HEK293 (cell line): ENCODE data around the gene DAAM2.

Experiments used
- BCL11A ChIP-seq: fragments of 450-650 bp; formaldehyde crosslinking; IDR thresholded peaks from 2 replicates; pipeline ENCODE4 v1.5.1; 2016; ENCODE audit warnings: low read depth, missing biosample characterization, missing genetic modification characterization
- GLIS2 ChIP-seq: fragments of 450-650 bp; formaldehyde crosslinking; IDR thresholded peaks from 2 replicates; pipeline ENCODE4 v1.5.1; 2016; ENCODE audit warnings: missing biosample characterization, missing genetic modification characterization
- TCF7L2 ChIP-seq: IDR thresholded peaks from 2 replicates; pipeline ENCODE4 v1.6.1; 2011; ENCODE audit warnings: low read depth, mild to moderate bottlenecking, inconsistent platforms, low read length, moderate library complexity, borderline replicate concordance
- ZBTB8A ChIP-seq: fragments of 450-650 bp; formaldehyde crosslinking; IDR thresholded peaks from 2 replicates; pipeline ENCODE4 v1.5.1; 2016; ENCODE audit warnings: missing biosample characterization, missing genetic modification characterization
- ZNF302 ChIP-seq: fragments of 450-650 bp; formaldehyde crosslinking; IDR thresholded peaks from 2 replicates; pipeline ENCODE4 v1.5.1; 2016; ENCODE audit warnings: missing biosample characterization, missing genetic modification characterization, low read depth
- ZNF624 ChIP-seq: fragments of 450-650 bp; formaldehyde crosslinking; IDR thresholded peaks from 2 replicates; pipeline ENCODE4 v1.5.1; 2017; ENCODE audit warnings: missing biosample characterization, missing genetic modification characterization
- ZNF837 ChIP-seq: fragments of 450-650 bp; formaldehyde crosslinking; IDR thresholded peaks from 2 replicates; pipeline ENCODE4 v1.5.1; 2016; ENCODE audit warnings: missing biosample characterization, missing genetic modification characterization
- ZSCAN16 ChIP-seq: fragments of 450-650 bp; formaldehyde crosslinking; IDR thresholded peaks from 2 replicates; pipeline ENCODE4 v1.5.1; 2016; ENCODE audit warnings: missing biosample characterization, missing genetic modification characterization
- TF ChIP-seq, protein P1 (sequence below): fragments of 450-650 bp; formaldehyde crosslinking; IDR thresholded peaks from 2 replicates; pipeline ENCODE4 v1.5.1; 2016; ENCODE audit warnings: missing biosample characterization, missing genetic modification characterization
- TF ChIP-seq, protein P2 (sequence below): fragments of 450-650 bp; formaldehyde crosslinking; IDR thresholded peaks from 2 replicates; pipeline ENCODE4 v1.5.1; 2016; ENCODE audit warnings: missing biosample characterization, missing genetic modification characterization
- TF ChIP-seq, protein P3 (sequence below): fragments of 450-650 bp; formaldehyde crosslinking; IDR thresholded peaks from 2 replicates; pipeline ENCODE4 v1.5.1; 2016; ENCODE audit warnings: missing biosample characterization, missing genetic modification characterization
- TF ChIP-seq, protein P4 (sequence below): fragments of 450-650 bp; formaldehyde crosslinking; IDR thresholded peaks from 2 replicates; pipeline ENCODE4 v1.5.1; 2016; ENCODE audit warnings: missing biosample characterization, missing genetic modification characterization
- TF ChIP-seq, protein P5 (sequence below): fragments of 450-650 bp; formaldehyde crosslinking; IDR thresholded peaks from 2 replicates; pipeline ENCODE4 v1.5.1; 2016; ENCODE audit warnings: missing biosample characterization, missing genetic modification characterization, borderline replicate concordance
- TF ChIP-seq, protein P6 (sequence below): fragments of 450-650 bp; formaldehyde crosslinking; IDR thresholded peaks from 2 replicates; pipeline ENCODE4 v1.5.1; 2016; ENCODE audit warnings: missing biosample characterization, missing genetic modification characterization

DNA sequence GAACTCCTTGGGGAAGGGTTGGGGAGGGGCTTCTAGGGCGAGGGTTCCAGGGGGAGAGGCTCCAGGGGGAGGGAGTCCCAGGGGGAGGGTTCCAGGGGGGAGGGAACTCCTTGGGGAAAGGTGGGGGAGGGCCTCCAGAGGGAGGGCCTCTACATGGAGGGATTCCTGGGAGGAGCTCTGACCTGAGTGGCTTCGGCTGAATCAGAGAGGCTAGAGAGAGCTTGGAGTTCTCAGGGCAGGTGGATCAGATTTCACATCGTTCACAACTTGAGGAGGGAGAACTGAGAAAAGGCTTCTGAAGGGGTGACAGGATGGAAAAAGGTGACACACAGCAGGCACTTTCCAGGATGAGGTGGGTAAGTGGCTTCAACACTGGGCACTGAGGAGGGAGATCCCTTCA is 49.1 kb downstream of the DAAM2 start:
- no peak for TF ChIP-seq GLIS2 (tag by site-specific recombination)
- TF ChIP-seq, protein P1, sequence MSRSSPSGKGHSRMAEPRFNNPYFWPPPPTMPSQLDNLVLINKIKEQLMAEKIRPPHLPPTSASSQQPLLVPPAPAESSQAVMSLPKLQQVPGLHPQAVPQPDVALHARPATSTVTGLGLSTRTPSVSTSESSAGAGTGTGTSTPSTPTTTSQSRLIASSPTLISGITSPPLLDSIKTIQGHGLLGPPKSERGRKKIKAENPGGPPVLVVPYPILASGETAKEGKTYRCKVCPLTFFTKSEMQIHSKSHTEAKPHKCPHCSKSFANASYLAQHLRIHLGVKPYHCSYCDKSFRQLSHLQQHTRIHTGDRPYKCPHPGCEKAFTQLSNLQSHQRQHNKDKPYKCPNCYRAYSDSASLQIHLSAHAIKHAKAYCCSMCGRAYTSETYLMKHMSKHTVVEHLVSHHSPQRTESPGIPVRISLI (tag by site-specific recombination): no peak
- TF ChIP-seq, protein P2, sequence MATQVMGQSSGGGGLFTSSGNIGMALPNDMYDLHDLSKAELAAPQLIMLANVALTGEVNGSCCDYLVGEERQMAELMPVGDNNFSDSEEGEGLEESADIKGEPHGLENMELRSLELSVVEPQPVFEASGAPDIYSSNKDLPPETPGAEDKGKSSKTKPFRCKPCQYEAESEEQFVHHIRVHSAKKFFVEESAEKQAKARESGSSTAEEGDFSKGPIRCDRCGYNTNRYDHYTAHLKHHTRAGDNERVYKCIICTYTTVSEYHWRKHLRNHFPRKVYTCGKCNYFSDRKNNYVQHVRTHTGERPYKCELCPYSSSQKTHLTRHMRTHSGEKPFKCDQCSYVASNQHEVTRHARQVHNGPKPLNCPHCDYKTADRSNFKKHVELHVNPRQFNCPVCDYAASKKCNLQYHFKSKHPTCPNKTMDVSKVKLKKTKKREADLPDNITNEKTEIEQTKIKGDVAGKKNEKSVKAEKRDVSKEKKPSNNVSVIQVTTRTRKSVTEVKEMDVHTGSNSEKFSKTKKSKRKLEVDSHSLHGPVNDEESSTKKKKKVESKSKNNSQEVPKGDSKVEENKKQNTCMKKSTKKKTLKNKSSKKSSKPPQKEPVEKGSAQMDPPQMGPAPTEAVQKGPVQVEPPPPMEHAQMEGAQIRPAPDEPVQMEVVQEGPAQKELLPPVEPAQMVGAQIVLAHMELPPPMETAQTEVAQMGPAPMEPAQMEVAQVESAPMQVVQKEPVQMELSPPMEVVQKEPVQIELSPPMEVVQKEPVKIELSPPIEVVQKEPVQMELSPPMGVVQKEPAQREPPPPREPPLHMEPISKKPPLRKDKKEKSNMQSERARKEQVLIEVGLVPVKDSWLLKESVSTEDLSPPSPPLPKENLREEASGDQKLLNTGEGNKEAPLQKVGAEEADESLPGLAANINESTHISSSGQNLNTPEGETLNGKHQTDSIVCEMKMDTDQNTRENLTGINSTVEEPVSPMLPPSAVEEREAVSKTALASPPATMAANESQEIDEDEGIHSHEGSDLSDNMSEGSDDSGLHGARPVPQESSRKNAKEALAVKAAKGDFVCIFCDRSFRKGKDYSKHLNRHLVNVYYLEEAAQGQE (tag by site-specific recombination): no peak
- TF ChIP-seq, protein P3, sequence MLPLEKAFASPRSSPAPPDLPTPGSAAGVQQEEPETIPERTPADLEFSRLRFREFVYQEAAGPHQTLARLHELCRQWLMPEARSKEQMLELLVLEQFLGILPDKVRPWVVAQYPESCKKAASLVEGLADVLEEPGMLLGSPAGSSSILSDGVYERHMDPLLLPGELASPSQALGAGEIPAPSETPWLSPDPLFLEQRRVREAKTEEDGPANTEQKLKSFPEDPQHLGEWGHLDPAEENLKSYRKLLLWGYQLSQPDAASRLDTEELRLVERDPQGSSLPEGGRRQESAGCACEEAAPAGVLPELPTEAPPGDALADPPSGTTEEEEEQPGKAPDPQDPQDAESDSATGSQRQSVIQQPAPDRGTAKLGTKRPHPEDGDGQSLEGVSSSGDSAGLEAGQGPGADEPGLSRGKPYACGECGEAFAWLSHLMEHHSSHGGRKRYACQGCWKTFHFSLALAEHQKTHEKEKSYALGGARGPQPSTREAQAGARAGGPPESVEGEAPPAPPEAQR (tag by site-specific recombination): no peak
- TF ChIP-seq BCL11A: no peak
- TF ChIP-seq ZNF837 (tag by site-specific recombination): no peak
- no peak for TF ChIP-seq ZNF624 (tag by site-specific recombination)
- TF ChIP-seq, protein P4, sequence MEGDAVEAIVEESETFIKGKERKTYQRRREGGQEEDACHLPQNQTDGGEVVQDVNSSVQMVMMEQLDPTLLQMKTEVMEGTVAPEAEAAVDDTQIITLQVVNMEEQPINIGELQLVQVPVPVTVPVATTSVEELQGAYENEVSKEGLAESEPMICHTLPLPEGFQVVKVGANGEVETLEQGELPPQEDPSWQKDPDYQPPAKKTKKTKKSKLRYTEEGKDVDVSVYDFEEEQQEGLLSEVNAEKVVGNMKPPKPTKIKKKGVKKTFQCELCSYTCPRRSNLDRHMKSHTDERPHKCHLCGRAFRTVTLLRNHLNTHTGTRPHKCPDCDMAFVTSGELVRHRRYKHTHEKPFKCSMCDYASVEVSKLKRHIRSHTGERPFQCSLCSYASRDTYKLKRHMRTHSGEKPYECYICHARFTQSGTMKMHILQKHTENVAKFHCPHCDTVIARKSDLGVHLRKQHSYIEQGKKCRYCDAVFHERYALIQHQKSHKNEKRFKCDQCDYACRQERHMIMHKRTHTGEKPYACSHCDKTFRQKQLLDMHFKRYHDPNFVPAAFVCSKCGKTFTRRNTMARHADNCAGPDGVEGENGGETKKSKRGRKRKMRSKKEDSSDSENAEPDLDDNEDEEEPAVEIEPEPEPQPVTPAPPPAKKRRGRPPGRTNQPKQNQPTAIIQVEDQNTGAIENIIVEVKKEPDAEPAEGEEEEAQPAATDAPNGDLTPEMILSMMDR (tag by site-specific recombination): no peak
- TF ChIP-seq, protein P5, sequence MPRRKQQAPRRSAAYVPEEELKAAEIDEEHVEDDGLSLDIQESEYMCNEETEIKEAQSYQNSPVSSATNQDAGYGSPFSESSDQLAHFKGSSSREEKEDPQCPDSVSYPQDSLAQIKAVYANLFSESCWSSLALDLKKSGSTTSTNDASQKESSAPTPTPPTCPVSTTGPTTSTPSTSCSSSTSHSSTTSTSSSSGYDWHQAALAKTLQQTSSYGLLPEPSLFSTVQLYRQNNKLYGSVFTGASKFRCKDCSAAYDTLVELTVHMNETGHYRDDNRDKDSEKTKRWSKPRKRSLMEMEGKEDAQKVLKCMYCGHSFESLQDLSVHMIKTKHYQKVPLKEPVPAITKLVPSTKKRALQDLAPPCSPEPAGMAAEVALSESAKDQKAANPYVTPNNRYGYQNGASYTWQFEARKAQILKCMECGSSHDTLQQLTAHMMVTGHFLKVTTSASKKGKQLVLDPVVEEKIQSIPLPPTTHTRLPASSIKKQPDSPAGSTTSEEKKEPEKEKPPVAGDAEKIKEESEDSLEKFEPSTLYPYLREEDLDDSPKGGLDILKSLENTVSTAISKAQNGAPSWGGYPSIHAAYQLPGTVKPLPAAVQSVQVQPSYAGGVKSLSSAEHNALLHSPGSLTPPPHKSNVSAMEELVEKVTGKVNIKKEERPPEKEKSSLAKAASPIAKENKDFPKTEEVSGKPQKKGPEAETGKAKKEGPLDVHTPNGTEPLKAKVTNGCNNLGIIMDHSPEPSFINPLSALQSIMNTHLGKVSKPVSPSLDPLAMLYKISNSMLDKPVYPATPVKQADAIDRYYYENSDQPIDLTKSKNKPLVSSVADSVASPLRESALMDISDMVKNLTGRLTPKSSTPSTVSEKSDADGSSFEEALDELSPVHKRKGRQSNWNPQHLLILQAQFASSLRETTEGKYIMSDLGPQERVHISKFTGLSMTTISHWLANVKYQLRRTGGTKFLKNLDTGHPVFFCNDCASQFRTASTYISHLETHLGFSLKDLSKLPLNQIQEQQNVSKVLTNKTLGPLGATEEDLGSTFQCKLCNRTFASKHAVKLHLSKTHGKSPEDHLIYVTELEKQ (tag by site-specific recombination): no peak
- no peak for TF ChIP-seq ZSCAN16 (tag by site-specific recombination)
- TF ChIP-seq TCF7L2: no peak
- TF ChIP-seq ZNF302 (tag by site-specific recombination): no peak
- TF ChIP-seq ZBTB8A: no peak
- TF ChIP-seq, protein P6, sequence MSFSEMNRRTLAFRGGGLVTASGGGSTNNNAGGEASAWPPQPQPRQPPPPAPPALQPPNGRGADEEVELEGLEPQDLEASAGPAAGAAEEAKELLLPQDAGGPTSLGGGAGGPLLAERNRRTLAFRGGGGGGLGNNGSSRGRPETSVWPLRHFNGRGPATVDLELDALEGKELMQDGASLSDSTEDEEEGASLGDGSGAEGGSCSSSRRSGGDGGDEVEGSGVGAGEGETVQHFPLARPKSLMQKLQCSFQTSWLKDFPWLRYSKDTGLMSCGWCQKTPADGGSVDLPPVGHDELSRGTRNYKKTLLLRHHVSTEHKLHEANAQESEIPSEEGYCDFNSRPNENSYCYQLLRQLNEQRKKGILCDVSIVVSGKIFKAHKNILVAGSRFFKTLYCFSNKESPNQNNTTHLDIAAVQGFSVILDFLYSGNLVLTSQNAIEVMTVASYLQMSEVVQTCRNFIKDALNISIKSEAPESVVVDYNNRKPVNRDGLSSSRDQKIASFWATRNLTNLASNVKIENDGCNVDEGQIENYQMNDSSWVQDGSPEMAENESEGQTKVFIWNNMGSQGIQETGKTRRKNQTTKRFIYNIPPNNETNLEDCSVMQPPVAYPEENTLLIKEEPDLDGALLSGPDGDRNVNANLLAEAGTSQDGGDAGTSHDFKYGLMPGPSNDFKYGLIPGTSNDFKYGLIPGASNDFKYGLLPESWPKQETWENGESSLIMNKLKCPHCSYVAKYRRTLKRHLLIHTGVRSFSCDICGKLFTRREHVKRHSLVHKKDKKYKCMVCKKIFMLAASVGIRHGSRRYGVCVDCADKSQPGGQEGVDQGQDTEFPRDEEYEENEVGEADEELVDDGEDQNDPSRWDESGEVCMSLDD (tag by site-specific recombination): no peak
